ENCODE measurements around the gene SIT1.

DNA sequence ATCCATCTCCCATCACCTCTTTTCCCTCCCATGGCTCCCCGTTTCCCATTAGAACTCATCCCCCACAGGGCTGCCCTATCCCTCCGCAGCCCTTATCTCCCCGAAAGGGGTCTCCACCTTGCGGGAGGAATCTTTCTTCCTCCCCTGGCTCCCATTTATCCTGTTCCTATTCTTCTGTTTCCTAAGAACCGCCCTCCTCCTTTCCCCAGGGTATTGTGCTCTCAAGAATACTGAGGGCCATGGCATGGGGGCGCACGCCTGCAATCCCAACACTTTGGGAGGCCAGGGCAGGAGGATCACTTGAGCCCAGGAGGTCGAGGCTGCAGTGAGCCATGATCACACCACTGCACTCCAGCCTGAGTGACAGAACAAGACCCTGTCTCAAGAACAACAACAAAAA, 33.2 kb downstream of the SIT1 start:
- TF ChIP-seq, protein P1, sequence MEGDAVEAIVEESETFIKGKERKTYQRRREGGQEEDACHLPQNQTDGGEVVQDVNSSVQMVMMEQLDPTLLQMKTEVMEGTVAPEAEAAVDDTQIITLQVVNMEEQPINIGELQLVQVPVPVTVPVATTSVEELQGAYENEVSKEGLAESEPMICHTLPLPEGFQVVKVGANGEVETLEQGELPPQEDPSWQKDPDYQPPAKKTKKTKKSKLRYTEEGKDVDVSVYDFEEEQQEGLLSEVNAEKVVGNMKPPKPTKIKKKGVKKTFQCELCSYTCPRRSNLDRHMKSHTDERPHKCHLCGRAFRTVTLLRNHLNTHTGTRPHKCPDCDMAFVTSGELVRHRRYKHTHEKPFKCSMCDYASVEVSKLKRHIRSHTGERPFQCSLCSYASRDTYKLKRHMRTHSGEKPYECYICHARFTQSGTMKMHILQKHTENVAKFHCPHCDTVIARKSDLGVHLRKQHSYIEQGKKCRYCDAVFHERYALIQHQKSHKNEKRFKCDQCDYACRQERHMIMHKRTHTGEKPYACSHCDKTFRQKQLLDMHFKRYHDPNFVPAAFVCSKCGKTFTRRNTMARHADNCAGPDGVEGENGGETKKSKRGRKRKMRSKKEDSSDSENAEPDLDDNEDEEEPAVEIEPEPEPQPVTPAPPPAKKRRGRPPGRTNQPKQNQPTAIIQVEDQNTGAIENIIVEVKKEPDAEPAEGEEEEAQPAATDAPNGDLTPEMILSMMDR (conservative IDR thresholded peaks at IDR 0.05; ENCODE audit: low read length): peak; percentile 10
- no peak for TF ChIP-seq EZH2phosphoT487 (IDR thresholded peaks at IDR 0.05; ENCODE audit: borderline replicate concordance, low read depth, low read length)

Data from OCI-LY7 (cell line).